Caki2 (cell line): ENCODE measurements around the gene KCNK6. TPM values are rescaled to one million over a fixed set of nuclear protein-coding genes. Genes with fewer than 3 reads are reported as not detected.
A peak's percentile ranks its signal among the peaks of the same experiment; 100 is the strongest.

ENCODE experiments used
- DNase-seq: peaks from one replicate; pipeline ENCODE4 v3.0.0-alpha.2; 2015; ENCODE audit warnings: low read depth
- in situ Hi-C: cut with HindIII; loops from 2 replicates; pipeline ENCODE4 v1.10.0; 2016; ENCODE audit warnings: low sequenced_read_pairs, low pct_unique_long_range_greater_than_20kb, mixed read lengths
- total RNA-seq: library from RNA; depleted of rRNA; stranded (reverse); fragments of >200 nt; shearing (Covaris generic); gene quantifications from 2 replicates; pipeline ENCODE4 v1.2.3, GENCODE V29; 2014; ENCODE audit warnings: low replicate concordance; rRNA removed

KCNK6 gene
- total RNA-seq, 1 experiment from 2014 or later: 0.27 TPM

- DNase-seq: peak; percentile 99
- in situ Hi-C loops: no loop called here
Observed at GRCh38 chr19:38374332-38375097, 54.9 kb downstream of the KCNK6 start, which contains the start of gene PSMD8. PSMD8 (plus strand) TSS chr19:38374571; CDS start chr19:38374602, 31 bp downstream.

DNA sequence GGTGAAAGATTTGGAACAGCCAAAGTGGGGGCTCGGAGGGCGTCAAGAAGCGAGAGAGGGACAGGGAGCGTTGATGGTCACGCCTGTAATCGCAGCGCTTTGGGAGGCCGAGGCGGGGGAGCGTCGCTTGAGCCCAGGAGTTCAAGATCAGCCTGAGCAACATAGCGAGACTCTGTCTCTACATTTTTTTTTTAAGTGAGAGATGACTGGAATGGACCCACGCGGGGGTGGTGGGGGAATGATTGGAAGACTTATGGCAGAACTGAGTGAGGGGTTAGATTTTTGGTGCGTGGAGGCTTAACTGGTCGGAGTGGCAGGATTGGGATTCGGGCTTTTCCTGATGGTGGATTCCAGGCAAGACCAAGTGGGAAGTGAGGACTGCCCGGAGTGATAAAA is 55.5 kb downstream of the KCNK6 start:
- DNase-seq: no peak
- in situ Hi-C loops: no loop called here

DNA sequence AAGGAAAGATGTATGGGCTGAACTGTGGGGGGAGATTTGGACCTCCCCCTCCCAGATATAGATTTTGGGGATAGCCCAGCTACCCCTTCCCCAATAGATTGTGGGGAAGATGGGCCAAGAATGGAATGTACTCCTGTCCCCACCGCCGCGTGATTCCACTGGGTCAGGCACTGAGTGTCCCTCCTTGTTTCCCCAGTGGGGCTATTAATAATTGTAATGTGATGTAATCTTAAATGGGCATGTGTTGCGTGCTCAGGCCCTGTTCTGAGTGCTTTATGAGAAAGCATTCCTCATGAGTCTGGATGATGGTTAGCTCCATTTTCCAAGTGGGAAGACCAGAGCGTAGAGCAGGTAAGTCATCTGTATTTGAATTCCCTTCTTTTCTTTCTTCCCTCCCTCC is 56.1 kb downstream of the KCNK6 start:
- DNase-seq: no peak
- in situ Hi-C loops: no loop called here

- DNase-seq: no peak
- in situ Hi-C loops: no loop called here
Observed at GRCh38 chr19:38376576-38376975, 56.9 kb downstream of the KCNK6 start.

DNA sequence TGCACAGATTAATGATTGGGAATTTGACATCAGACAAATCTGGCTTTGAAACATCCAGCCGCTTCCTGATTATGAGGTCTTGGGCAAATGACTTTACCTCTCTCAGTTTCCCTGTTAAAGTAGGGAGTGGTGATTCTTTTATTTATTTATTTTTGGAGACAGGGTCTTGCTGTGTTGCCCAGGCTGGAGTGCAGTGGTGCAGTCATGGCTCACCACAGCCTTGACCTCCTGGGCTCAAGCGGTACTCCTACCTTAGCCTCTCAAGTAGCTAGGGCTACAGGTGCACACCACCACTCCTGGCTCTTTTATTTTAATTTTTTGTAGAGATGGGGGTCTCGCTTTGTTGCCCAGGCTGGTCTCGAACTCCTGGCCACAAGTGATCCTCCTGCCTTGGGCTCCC is 57.4 kb downstream of the KCNK6 start:
- no peak for DNase-seq
- in situ Hi-C loops: no loop called here

- in situ Hi-C loops: no loop called here
- no peak for DNase-seq
Observed at GRCh38 chr19:38378866-38379265, 59.2 kb downstream of the KCNK6 start.

DNA sequence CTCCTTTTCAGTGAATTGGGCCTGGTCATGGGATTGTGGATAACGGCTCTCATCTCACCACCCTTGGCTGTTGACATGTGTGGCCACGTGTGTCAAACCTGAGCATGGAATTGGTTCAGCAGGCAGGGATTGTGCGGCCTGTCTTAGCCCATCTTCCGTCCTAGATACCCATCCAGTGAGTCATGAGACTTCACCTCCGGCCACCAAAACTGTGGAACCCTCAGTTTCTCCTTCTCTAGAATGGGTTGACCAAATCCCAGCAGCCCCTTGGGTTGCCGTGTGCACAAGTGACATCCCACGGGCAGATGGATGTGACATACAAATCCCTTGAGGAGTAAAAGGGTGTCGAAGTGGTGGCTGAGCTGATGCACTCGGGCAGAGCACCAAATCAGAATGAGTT is 61.5 kb downstream of the KCNK6 start:
- no peak for DNase-seq
- in situ Hi-C loops: no loop called here

Other genes with a start within 250 kb of the KCNK6 start
- 2.3 and 3.0 TPM in 2 replicates for gene DPF1, start 95.6 kb upstream of the KCNK6 start, total RNA-seq
- not detected in 2 replicates for gene PPP1R14A, start 63.5 kb upstream of the KCNK6 start, total RNA-seq
- gene SPINT2, start 55.3 kb upstream of the KCNK6 start, total RNA-seq: 1,423 and 1,713 TPM in 2 replicates
- gene C19orf33, start 15.6 kb upstream of the KCNK6 start, total RNA-seq: 165 and 184 TPM in 2 replicates
- gene YIF1B, start 3.9 kb upstream of the KCNK6 start, total RNA-seq: 180 and 207 TPM in 2 replicates
- gene CATSPERG, start 16.0 kb downstream of the KCNK6 start, total RNA-seq: 0.90 and 6.0 TPM in 2 replicates
- gene PSMD8, start 54.7 kb downstream of the KCNK6 start, total RNA-seq: 444 and 614 TPM in 2 replicates
- 2.5 TPM in 1 of 2 replicates, not detected in the other for gene GGN, start 68.2 kb downstream of the KCNK6 start, total RNA-seq
- gene SPRED3, start 68.9 kb downstream of the KCNK6 start, total RNA-seq: 1.7 TPM in 1 of 2 replicates, not detected in the other
- 23.9 and 31.9 TPM in 2 replicates for gene FAM98C, start 83.2 kb downstream of the KCNK6 start, total RNA-seq
- gene RASGRP4, start 106.4 kb downstream of the KCNK6 start, total RNA-seq: not detected in 2 replicates
- under 0.01 TPM in 1 of 2 replicates, not detected in the other for gene RYR1, start 113.8 kb downstream of the KCNK6 start, total RNA-seq